HepG2 (cell line): Measurements from ENCODE around the gene DNAJB6. TPM values are rescaled to one million over a fixed set of nuclear protein-coding genes. Genes with fewer than 3 reads are reported as not detected.

Source experiments
- BRF2 ChIP-seq: sonication (generic); formaldehyde crosslinking; IDR thresholded peaks from 2 replicates; pipeline ENCODE4 v1.8.1; 2022; ENCODE audit warnings: mild to moderate bottlenecking, missing genetic modification reagents
- DBP ChIP-seq: sonication (generic); formaldehyde crosslinking; IDR thresholded peaks from 2 replicates; pipeline ENCODE4 v1.4.0; 2020; ENCODE audit warnings: missing genetic modification reagents; ENCODE audit errors: not compliant biosample characterization
- DMAP1 ChIP-seq: IDR thresholded peaks from 2 replicates; pipeline ENCODE4 v1.6.1; 2016
- HOMEZ ChIP-seq: IDR thresholded peaks from 2 replicates; pipeline ENCODE4 v1.6.1; 2016; ENCODE audit warnings: low read depth
- KDM2A ChIP-seq: sonication (generic); formaldehyde crosslinking; IDR thresholded peaks from 2 replicates; pipeline ENCODE4 v1.4.0; 2020; ENCODE audit warnings: low read depth, missing genetic modification reagents, borderline replicate concordance
- MAX ChIP-seq: IDR thresholded peaks from 2 replicates; pipeline ENCODE4 v1.6.1; 2012; ENCODE audit warnings: inconsistent platforms
- RARA ChIP-seq: IDR thresholded peaks from 2 replicates; pipeline ENCODE4 v1.6.1; 2016; ENCODE audit warnings: missing genetic modification reagents, missing compliant biosample characterization
- RELA ChIP-seq: sonication (generic); formaldehyde crosslinking; IDR thresholded peaks from 2 replicates; pipeline ENCODE4 v1.4.0; 2020; ENCODE audit warnings: missing genetic modification reagents
- TAF1 ChIP-seq: sonication (generic); formaldehyde crosslinking; IDR thresholded peaks from 2 replicates; pipeline ENCODE4 v1.4.0; 2020; ENCODE audit warnings: missing genetic modification reagents
- UBTF ChIP-seq: sonication (generic); formaldehyde crosslinking; IDR thresholded peaks from 2 replicates; pipeline ENCODE4 v1.4.0; 2020; ENCODE audit warnings: mild to moderate bottlenecking, missing genetic modification reagents
- ZBTB38 ChIP-seq: sonication (generic); formaldehyde crosslinking; IDR thresholded peaks from 2 replicates; pipeline ENCODE4 v1.5.1; 2020; ENCODE audit warnings: mild to moderate bottlenecking, missing genetic modification reagents
- ZNF160 ChIP-seq: sonication (generic); formaldehyde crosslinking; IDR thresholded peaks from 2 replicates; pipeline ENCODE4 v1.8.0; 2022; ENCODE audit warnings: mild to moderate bottlenecking, inconsistent platforms, missing genetic modification reagents
- ZNF382 ChIP-seq: sonication (generic); formaldehyde crosslinking; IDR thresholded peaks from 2 replicates; pipeline ENCODE4 v1.5.0; 2020; ENCODE audit warnings: missing genetic modification reagents, mild to moderate bottlenecking, borderline replicate concordance
- ZNF512 ChIP-seq: sonication (generic); formaldehyde crosslinking; IDR thresholded peaks from 2 replicates; pipeline ENCODE4 v1.4.0; 2020; ENCODE audit warnings: mild to moderate bottlenecking, missing genetic modification reagents
- ZNF558 ChIP-seq: sonication (generic); formaldehyde crosslinking; IDR thresholded peaks from 2 replicates; pipeline ENCODE4 v1.9.0; 2022; ENCODE audit warnings: mild to moderate bottlenecking, missing genetic modification reagents, borderline replicate concordance
- ZNF687 ChIP-seq: sonication (generic); formaldehyde crosslinking; IDR thresholded peaks from 2 replicates; pipeline ENCODE4 v1.5.1; 2020; ENCODE audit warnings: mild to moderate bottlenecking, missing genetic modification reagents, moderate library complexity
- ZSCAN9 ChIP-seq: IDR thresholded peaks from 2 replicates; pipeline ENCODE4 v1.6.1; 2016; ENCODE audit warnings: borderline replicate concordance
- polyA plus RNA-seq, 8 experiments: library from polyadenylated mRNA; depleted of rRNA in 3 of 8; stranded (reverse) in 7 of 8; unstranded in 1 of 8; fragments of >200 nt; fragmentation: Illumina TruSeq in 4 of 8; extraction: Trizol in 4 of 8; gene quantifications; 2 replicates each; pipeline versions ENCODE4 v1.2.1 to v1.2.3, GENCODE V29; 2011 to 2016; ENCODE audit warnings: low read depth in 4 of 8, missing spikeins in 1 of 8, mixed read lengths in 1 of 8; ENCODE audit not compliant: insufficient read depth in 1 of 8
- total RNA-seq, 5 experiments: library from RNA; depleted of rRNA; stranded (reverse); fragments of >200 nt; fragmentation: Illumina TruSeq; extraction: Trizol; gene quantifications; 2 replicates each; pipeline ENCODE4 v1.2.3, GENCODE V29; 2016; ENCODE audit warnings: low read depth in 1 of 5

DNAJB6 gene
- total and polyA plus RNA-seq, 2 of the 13 experiments (the other 11 are each of a cell fraction or from before 2014, with no cell fraction given): 29.9 to 53.9 TPM

- TF ChIP-seq ZNF512 (no peak), DMAP1 (CRISPR knock-in tag) (no peak), ZNF160 (CRISPR knock-in tag) (peak; percentile 60; the same call in 1 of the 2 replicates), RELA (CRISPR knock-in tag) (peak; percentile 36; the same call in 1 of the 2 replicates), ZNF687 (peak; percentile 85), BRF2 (CRISPR knock-in tag) (no peak), DBP (CRISPR knock-in tag) (no peak), MAX (peak; percentile 39; the same call in 1 of the 2 replicates), ZNF382 (no peak), TAF1 (CRISPR knock-in tag) (peak; percentile 29; the same call in 1 of the 2 replicates), UBTF (CRISPR knock-in tag) (peak; percentile 57; the same call in 1 of the 2 replicates), ZBTB38 (peak; percentile 62), HOMEZ (CRISPR knock-in tag) (no peak), ZNF558 (0 out of 2 replicates have a peak, but pooled peaks have one; percentile 38), ZSCAN9 (no peak), RARA (no peak), KDM2A (peak; percentile 31; the same call in 1 of the 2 replicates)
Measured at GRCh38 chr7:157292770-157293412, 43.9 kb upstream of the DNAJB6 start (continued).
